Measurements from ENCODE around the gene PSD4.

Gene PSD4

DNA sequence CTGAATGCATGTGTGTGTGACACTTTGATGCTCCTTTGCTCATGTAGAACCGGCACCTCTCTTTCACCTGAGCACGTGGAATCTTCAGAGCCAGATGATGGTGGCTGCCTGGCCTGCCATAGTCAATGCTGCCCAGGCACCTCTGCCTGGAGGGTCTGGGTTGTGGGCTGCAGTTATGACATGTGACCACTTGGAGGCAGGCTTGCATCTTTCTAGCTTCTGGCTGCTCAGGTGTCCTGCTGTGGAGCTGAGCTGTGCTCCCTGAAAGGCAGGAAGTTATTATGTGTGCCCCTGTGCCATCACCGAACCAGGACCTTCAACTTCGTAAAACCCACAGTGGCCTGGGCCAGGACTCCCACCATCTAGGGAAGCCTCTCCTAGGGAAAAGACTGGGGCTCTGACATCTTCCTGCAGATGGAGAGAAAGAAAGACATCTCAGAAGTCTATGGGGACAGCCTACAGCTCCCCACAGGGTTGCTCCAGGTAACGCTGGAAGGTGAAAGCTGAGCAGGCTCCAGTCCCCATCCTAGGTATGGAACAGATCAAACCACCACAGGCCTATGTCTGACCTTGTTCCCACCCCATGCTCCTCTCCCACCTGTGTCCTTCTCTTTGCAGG, 30.2 kb downstream of the PSD4 start:
- Histone ChIP-seq H3K27ac (ENCODE audit: low read depth, low read length) (no peak overlapping the region), H3K9ac (ENCODE audit: low read depth, low read length) (no peak overlapping the region), H3K9me3 (ENCODE audit: control insufficient read depth, insufficient read depth, low read length) (no peaks in the 10 kb centered on the region), H3K4me1 (ENCODE audit: control insufficient read depth, insufficient read depth, low read length) (peaks cover 3% of the 10 kb centered on the region; the same call in 1 of the 2 replicates), H3K27me3 (ENCODE audit: control insufficient read depth, insufficient read depth, low read length) (no peaks in the 10 kb centered on the region), H3K36me3 (ENCODE audit: control insufficient read depth, insufficient read depth, low read length) (no peaks in the 10 kb centered on the region), H3K4me3 (ENCODE audit: low read depth, low read length) (no peak overlapping the region)

DNA sequence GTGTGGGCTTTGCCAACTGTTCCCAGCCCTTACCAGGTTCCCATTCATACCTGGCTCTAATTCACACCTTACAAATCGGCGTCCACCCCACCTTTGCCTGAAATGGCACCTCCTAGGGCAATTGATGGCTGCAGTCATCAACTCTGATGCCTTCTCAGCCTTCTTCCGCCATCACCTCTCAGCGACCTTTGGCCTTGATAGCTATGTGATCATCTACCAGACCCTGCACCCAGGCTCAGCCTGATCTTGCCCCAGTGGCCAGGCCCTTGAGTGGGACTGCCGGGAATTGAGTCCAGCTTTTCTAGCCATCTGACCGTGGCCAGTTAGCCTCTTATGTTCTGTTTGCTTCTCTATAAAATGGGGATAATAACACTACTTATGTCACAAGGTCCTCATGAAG, 32.5 kb downstream of the PSD4 start:
- H3K9ac ChIP-seq (ENCODE audit: low read depth, low read length): no peak overlapping the region
- H3K27ac ChIP-seq (ENCODE audit: low read depth, low read length): no peak overlapping the region
- peaks cover 3% of the 10 kb centered on the region; the same call in 1 of the 2 replicates for H3K4me1 ChIP-seq (ENCODE audit: control insufficient read depth, insufficient read depth, low read length)
- H3K27me3 ChIP-seq (ENCODE audit: control insufficient read depth, insufficient read depth, low read length): no peaks in the 10 kb centered on the region
- H3K4me3 ChIP-seq (ENCODE audit: low read depth, low read length): no peak overlapping the region
- H3K36me3 ChIP-seq (ENCODE audit: control insufficient read depth, insufficient read depth, low read length): no peaks in the 10 kb centered on the region
- H3K9me3 ChIP-seq (ENCODE audit: control insufficient read depth, insufficient read depth, low read length): no peaks in the 10 kb centered on the region

DNA sequence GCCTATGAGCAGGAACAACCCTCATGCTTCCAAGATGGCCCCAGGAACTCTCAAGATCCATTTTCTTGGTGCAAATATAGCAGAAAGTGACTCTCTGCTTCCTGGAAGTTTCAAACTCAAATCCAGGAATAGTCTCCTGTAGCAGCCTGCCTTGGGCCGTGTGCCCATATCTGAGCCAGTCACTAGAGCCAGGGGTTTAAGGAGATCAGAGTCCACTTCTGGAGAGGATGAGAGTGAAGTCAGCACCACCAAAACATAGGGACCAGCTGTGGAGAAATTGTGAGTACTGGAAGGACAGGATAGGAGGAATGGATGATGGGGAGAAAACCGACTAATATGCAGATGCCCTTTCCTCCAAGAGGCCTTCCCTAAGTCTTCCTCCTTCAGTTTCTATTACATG, 33.2 kb downstream of the PSD4 start:
- Histone ChIP-seq H3K36me3 (ENCODE audit: control insufficient read depth, insufficient read depth, low read length) (no peaks in the 10 kb centered on the region), H3K4me3 (ENCODE audit: low read depth, low read length) (no peak overlapping the region), H3K27me3 (ENCODE audit: control insufficient read depth, insufficient read depth, low read length) (no peaks in the 10 kb centered on the region), H3K9ac (ENCODE audit: low read depth, low read length) (no peak overlapping the region), H3K4me1 (ENCODE audit: control insufficient read depth, insufficient read depth, low read length) (peaks cover 3% of the 10 kb centered on the region; the same call in 1 of the 2 replicates), H3K27ac (ENCODE audit: low read depth, low read length) (no peak overlapping the region), H3K9me3 (ENCODE audit: control insufficient read depth, insufficient read depth, low read length) (no peaks in the 10 kb centered on the region)

DNA sequence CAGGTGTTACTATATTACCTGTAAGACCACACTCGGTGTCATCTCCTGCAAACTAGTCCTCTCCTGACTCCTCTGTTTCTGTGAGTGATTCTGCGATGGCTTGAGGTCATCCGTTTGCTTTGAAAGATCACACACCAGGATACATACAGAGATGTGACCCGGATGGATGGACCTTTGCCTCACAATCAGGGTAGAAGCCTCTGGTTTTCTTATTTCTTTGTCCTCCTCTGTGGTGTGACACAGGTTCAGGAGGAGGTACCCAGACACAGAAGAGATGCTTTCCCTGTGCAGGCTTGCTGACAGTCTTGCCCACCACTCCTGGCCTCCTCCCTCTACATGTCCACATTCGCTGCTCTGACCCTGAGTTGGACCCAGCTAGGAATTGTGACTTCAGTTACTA, 34.6 kb downstream of the PSD4 start:
- Histone ChIP-seq H3K9ac (ENCODE audit: low read depth, low read length) (no peak overlapping the region), H3K9me3 (ENCODE audit: control insufficient read depth, insufficient read depth, low read length) (no peaks in the 10 kb centered on the region), H3K27me3 (ENCODE audit: control insufficient read depth, insufficient read depth, low read length) (no peaks in the 10 kb centered on the region), H3K4me1 (ENCODE audit: control insufficient read depth, insufficient read depth, low read length) (peaks cover 3% of the 10 kb centered on the region; the same call in 1 of the 2 replicates), H3K4me3 (ENCODE audit: low read depth, low read length) (no peak overlapping the region), H3K36me3 (ENCODE audit: control insufficient read depth, insufficient read depth, low read length) (no peaks in the 10 kb centered on the region), H3K27ac (ENCODE audit: low read depth, low read length) (no peak overlapping the region)

DNA sequence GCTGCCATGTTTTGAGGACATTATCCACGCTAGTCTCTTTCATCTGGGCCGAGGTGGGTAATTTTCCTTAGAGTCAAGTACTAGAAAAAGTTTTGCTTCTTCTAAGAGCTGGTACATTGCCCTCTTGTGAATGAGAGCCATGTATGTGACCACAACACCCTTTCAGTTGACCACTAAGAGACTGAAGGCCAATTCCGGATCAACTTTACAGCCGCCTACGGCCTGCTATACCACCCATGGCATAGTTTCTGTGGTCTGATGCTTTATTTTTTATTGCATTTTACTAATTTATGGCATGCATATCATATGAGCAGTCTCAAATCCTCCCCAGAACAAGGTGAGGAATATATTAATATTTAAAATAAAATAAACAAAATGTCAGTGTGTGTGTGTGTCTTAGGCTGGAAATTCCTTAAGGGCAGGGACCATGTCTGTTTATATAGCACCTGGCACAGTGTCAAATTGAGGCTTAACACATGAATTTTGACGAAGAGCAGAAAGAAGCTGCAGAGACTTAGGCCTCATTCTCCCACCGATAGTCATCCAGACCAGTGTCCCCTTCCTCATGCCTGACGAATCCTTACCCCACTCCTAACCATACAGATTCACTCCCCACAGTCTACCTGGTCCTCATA, 35.4 kb downstream of the PSD4 start:
- H3K36me3 ChIP-seq (ENCODE audit: control insufficient read depth, insufficient read depth, low read length): no peaks in the 10 kb centered on the region
- H3K9ac ChIP-seq (ENCODE audit: low read depth, low read length): no peak overlapping the region
- no peaks in the 10 kb centered on the region for H3K9me3 ChIP-seq (ENCODE audit: control insufficient read depth, insufficient read depth, low read length)
- no peak overlapping the region for H3K27ac ChIP-seq (ENCODE audit: low read depth, low read length)
- H3K4me3 ChIP-seq (ENCODE audit: low read depth, low read length): no peak overlapping the region
- H3K4me1 ChIP-seq (ENCODE audit: control insufficient read depth, insufficient read depth, low read length): peaks cover 2% of the 10 kb centered on the region; the same call in 1 of the 2 replicates
- H3K27me3 ChIP-seq (ENCODE audit: control insufficient read depth, insufficient read depth, low read length): no peaks in the 10 kb centered on the region

DNA sequence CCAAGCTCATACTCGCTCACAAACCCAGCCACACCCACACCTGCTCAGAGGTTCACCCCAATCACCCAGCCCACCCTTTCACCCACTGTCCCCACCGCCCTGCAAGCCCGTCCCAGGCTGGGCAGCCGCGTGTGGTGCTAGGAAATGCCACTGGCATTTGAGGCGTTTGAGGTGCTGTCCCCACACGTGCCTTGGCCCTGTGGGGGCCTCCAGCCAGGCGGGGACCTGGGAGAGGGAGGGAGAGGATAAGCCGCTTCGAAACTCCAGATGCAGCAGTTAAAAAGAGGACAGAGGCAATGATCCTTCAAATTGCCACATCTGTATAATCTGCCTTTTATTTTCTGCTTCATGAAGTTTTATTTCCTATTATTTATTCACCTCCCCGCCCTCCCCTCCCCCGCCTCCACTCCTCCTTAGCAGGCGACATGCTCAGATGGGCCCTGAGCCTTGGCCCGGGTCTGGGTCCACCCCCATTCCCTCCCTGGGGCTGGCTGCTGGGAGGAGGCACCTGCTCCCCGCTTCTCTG, 35.9 kb downstream of the PSD4 start:
- Histone ChIP-seq H3K9me3 (ENCODE audit: control insufficient read depth, insufficient read depth, low read length) (no peaks in the 10 kb centered on the region), H3K27ac (ENCODE audit: low read depth, low read length) (no peak overlapping the region), H3K4me1 (ENCODE audit: control insufficient read depth, insufficient read depth, low read length) (no peaks in the 10 kb centered on the region; the same call in 1 of the 2 replicates), H3K4me3 (ENCODE audit: low read depth, low read length) (no peak overlapping the region), H3K9ac (ENCODE audit: low read depth, low read length) (no peak overlapping the region), H3K36me3 (ENCODE audit: control insufficient read depth, insufficient read depth, low read length) (no peaks in the 10 kb centered on the region), H3K27me3 (ENCODE audit: control insufficient read depth, insufficient read depth, low read length) (no peaks in the 10 kb centered on the region)

DNA sequence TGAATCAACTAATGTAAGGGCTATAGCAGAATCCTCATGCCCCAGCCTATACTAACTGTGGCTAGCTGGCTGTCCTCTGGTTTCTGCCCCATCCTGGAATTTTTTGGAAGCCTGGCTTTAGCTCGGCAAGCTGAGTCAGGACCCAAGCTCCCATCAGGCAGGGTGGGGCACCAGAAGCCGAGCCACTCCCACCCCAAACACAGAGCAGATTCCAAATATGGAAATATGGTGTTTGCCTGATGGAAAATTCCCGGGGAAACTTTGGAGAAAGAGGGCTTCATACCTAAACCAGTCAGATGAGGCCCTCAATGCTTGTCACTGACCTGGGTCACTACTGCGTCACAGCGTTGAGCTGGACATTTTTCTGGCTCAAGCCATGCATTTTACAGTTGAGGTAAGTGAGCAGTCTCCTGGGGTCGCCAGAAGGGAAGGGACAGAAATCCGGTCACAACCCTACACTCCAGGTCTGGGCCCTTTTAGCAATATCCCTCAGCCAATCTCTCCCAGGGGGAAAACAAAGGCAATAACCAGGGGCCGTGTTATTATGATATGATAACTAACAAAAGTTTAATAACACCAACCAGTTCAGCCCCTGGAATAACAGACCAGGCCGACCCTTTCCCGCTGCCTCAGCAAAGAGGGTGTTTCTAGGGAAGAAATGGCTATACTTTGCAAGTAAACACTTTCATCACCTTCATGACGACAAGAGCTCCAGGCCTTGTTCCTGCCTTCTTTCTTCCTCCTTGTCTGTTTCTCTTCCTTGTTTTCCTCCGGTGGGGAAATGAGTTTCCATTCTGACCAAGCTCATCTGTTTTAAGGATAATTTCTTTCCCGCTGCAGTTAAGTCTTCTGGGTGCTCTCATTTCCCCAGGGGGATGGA, 37.7 kb downstream of the PSD4 start:
- no peaks in the 10 kb centered on the region; the same call in 1 of the 2 replicates for H3K4me1 ChIP-seq (ENCODE audit: control insufficient read depth, insufficient read depth, low read length)
- no peak overlapping the region for H3K27ac ChIP-seq (ENCODE audit: low read depth, low read length)
- no peaks in the 10 kb centered on the region for H3K36me3 ChIP-seq (ENCODE audit: control insufficient read depth, insufficient read depth, low read length)
- H3K9me3 ChIP-seq (ENCODE audit: control insufficient read depth, insufficient read depth, low read length): no peaks in the 10 kb centered on the region
- no peak overlapping the region for H3K4me3 ChIP-seq (ENCODE audit: low read depth, low read length)
- no peak overlapping the region for H3K9ac ChIP-seq (ENCODE audit: low read depth, low read length)
- H3K27me3 ChIP-seq (ENCODE audit: control insufficient read depth, insufficient read depth, low read length): no peaks in the 10 kb centered on the region

DNA sequence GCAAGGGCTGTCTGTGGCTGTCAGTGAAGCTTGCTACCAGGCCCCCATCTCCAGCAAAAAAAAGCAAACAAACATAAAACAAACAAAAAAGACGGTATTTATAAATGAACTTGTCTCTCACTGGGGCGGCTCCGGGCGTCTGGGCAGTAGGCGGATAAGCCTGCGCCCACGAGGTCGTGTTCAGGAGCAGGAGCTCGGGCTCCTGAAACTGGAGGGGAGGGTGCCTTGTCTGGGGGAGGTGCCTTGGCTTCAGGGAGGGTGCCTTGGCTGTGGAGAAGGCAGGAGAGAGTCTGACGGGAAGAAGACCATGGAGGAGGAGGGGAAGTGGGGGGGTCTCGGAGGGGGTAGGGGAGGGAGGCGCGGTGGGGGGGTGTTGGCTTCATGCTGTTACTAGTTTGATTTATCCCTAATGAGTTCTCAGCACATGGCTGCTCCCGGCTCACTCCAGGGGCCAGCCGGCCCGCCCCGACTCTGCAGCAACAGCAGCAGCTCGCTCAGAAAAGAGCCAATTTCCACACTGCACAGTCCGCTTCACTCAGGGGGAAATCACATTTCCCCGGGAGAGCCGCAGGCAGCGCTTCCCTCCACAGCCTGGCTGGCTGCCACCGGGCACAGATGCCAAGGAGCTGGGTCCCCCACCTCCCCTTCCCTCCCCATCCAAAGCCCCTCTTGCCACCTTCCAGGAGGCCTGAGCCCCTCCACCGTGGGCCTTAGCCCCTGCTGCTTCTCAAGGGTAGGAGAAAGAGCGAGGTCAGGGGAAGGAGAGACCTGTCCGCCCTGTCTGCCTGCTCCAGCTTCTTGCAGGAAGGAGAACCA, 38.7 kb downstream of the PSD4 start:
- Histone ChIP-seq H3K27ac (ENCODE audit: low read depth, low read length) (no peak overlapping the region), H3K4me1 (ENCODE audit: control insufficient read depth, insufficient read depth, low read length) (peaks cover 6% of the 10 kb centered on the region; the same call in 1 of the 2 replicates), H3K9ac (ENCODE audit: low read depth, low read length) (no peak overlapping the region), H3K27me3 (ENCODE audit: control insufficient read depth, insufficient read depth, low read length) (no peaks in the 10 kb centered on the region), H3K36me3 (ENCODE audit: control insufficient read depth, insufficient read depth, low read length) (no peaks in the 10 kb centered on the region), H3K9me3 (ENCODE audit: control insufficient read depth, insufficient read depth, low read length) (no peaks in the 10 kb centered on the region), H3K4me3 (ENCODE audit: low read depth, low read length) (no peak overlapping the region)

DNA sequence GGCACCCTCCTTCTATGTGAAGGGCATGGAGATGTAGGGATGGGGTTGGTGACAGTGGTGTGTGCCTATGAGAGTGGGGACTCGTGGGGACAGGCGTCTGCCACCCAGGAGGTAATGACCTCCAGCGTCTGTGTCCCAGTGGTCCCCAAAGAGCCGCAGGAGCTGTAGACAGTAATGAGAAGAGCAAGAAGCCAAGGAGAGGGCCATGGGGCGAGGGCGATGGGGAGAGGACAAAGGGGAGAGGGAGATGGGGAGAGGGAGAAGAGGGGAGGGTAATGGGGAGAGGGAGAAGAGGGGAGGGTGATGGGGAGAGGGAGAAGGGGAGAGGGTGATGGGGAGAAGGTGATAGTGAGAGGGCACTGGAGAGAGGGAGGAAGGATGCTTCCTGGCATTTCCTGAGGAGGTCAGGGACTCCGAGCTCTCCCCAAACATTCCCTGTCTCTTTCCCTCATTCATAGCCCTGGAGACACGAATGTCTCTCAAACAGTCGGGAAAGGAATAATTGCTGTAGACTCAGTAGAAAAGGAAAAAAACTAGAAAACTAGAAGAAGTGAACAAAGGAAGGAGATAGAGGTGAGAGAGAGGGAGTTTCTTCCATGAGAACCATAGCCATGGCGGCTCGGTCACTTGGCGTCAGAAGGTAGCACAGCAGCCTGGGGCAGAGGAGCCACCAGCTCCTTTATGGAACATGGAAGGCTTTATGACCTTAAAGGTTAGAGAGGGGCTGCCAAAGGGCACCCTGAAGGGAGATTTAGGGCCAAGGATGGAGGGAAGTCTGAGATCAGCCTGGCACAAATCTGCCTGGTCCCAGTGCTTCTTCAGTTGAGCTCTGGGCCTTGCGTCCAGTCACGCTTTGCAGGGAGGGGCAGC, 39.5 kb downstream of the PSD4 start:
- Histone ChIP-seq H3K9ac (ENCODE audit: low read depth, low read length) (no peak overlapping the region), H3K27ac (ENCODE audit: low read depth, low read length) (no peak overlapping the region), H3K9me3 (ENCODE audit: control insufficient read depth, insufficient read depth, low read length) (no peaks in the 10 kb centered on the region), H3K27me3 (ENCODE audit: control insufficient read depth, insufficient read depth, low read length) (no peaks in the 10 kb centered on the region), H3K36me3 (ENCODE audit: control insufficient read depth, insufficient read depth, low read length) (no peaks in the 10 kb centered on the region), H3K4me1 (ENCODE audit: control insufficient read depth, insufficient read depth, low read length) (peaks cover 10% of the 10 kb centered on the region; the same call in 1 of the 2 replicates), H3K4me3 (ENCODE audit: low read depth, low read length) (no peak overlapping the region)

DNA sequence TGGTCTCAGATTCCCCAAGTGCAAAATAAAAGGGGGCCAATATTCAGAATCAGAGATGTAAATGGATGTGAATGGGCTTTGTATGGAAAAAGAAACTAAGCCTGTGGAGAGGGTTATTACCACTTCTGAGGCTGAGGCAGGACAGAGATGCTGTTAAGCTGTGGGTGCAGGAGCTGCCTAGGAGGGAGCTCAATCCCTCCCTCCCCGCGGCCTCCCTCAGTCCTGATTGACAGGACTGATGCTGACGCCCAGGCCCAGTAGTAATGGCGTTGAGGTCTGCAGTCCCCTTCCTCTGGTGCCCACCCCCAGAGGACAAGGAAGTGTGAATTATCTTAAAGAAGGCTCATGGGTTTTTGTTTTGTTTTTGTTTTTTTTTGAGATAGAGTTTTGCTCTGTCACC, 40.4 kb downstream of the PSD4 start:
- H3K9me3 ChIP-seq (ENCODE audit: control insufficient read depth, insufficient read depth, low read length): no peaks in the 10 kb centered on the region
- no peaks in the 10 kb centered on the region for H3K36me3 ChIP-seq (ENCODE audit: control insufficient read depth, insufficient read depth, low read length)
- H3K27me3 ChIP-seq (ENCODE audit: control insufficient read depth, insufficient read depth, low read length): no peaks in the 10 kb centered on the region
- H3K27ac ChIP-seq (ENCODE audit: low read depth, low read length): no peak overlapping the region
- no peak overlapping the region for H3K9ac ChIP-seq (ENCODE audit: low read depth, low read length)
- H3K4me1 ChIP-seq (ENCODE audit: control insufficient read depth, insufficient read depth, low read length): peaks cover 10% of the 10 kb centered on the region; the same call in 1 of the 2 replicates
- no peak overlapping the region for H3K4me3 ChIP-seq (ENCODE audit: low read depth, low read length)

Data from HUES48 (cell line).